ENCODE measurements around the gene NADK. TPM values are rescaled to one million over a fixed set of nuclear protein-coding genes. Genes with fewer than 3 reads are reported as not detected.

NADK gene
- polyA plus RNA-seq, 1 donor (not counting 4 experiments of a cell fraction or from before 2014, with no cell fraction given) = 54.8 TPM

Other genes with a start within 250 kb of the NADK start
- gene TMEM240, start 237.8 kb downstream of the NADK start, polyA plus RNA-seq = 0.12 to 0.28 TPM (median 0.12 TPM) in 3 replicates
- 60.2 to 147 TPM (median 79.7 TPM) in 3 replicates for gene SSU72, start 203.6 kb downstream of the NADK start, polyA plus RNA-seq
- 1.2 to 2.8 TPM (median 2.2 TPM) in 3 replicates for gene FNDC10, start 178.3 kb downstream of the NADK start, polyA plus RNA-seq
- gene MIB2, start 163.0 kb downstream of the NADK start, polyA plus RNA-seq = 13.9 to 34.7 TPM (median 16.6 TPM) in 3 replicates
- 0.07 to 0.17 TPM in 2 of 3 replicates, not detected in the other for gene MMP23B, start 146.3 kb downstream of the NADK start, polyA plus RNA-seq
- 4.3 to 5.9 TPM (median 4.6 TPM) in 3 replicates for gene CDK11B, start 119.5 kb downstream of the NADK start, polyA plus RNA-seq
- gene SLC35E2B, start 85.7 kb downstream of the NADK start, polyA plus RNA-seq = 10.3 to 11.5 TPM (median 10.7 TPM) in 3 replicates
- gene CDK11A, start 54.1 kb downstream of the NADK start, polyA plus RNA-seq = 3.5 to 5.3 TPM (median 3.9 TPM) in 3 replicates
- 352 to 441 TPM (median 364 TPM) in 3 replicates for gene GNB1, start 112.6 kb upstream of the NADK start, polyA plus RNA-seq
- gene CALML6, start 136.8 kb upstream of the NADK start, polyA plus RNA-seq = 0.08 to 0.45 TPM in 2 of 3 replicates, not detected in the other
- gene TMEM52, start 140.8 kb upstream of the NADK start, polyA plus RNA-seq = 0.10 to 0.35 TPM (median 0.10 TPM) in 3 replicates
- not detected in 3 replicates for gene CFAP74, start 225.3 kb upstream of the NADK start, polyA plus RNA-seq
- gene GABRD, start 240.9 kb upstream of the NADK start, polyA plus RNA-seq = not detected in 3 replicates